Measurements from ENCODE around the gene CD52. TPM values are rescaled to one million over a fixed set of nuclear protein-coding genes. Genes with fewer than 3 reads are reported as not detected.
A peak's percentile ranks its signal among the peaks of the same experiment; 100 is the strongest.
"Not testable (repeated sequence)": the region's sequence is repeated elsewhere in the genome, so short reads cannot be mapped to it uniquely, and the experiment has no call there.

Gene CD52
- polyA plus RNA-seq, 1 experiment: not detected

- Histone ChIP-seq H3K27me3 (ENCODE audit: control insufficient read depth, insufficient read depth, low read length) (peaks cover 8% of the 10 kb centered on the region), H3K9me3 (ENCODE audit: control insufficient read depth, insufficient read depth, low read length) (no peaks in the 10 kb centered on the region), H3K27ac (ENCODE audit: low read depth, low read length) (no peak overlapping the region), H3K4me3 (ENCODE audit: low read depth, low read length) (no peak overlapping the region)
- ChIA-PET CTCF (no interaction called here), POLR2A (no interaction called here)
- DNase-seq (ENCODE audit: low read depth, low spot score): no peak
- TF ChIP-seq, protein P1, sequence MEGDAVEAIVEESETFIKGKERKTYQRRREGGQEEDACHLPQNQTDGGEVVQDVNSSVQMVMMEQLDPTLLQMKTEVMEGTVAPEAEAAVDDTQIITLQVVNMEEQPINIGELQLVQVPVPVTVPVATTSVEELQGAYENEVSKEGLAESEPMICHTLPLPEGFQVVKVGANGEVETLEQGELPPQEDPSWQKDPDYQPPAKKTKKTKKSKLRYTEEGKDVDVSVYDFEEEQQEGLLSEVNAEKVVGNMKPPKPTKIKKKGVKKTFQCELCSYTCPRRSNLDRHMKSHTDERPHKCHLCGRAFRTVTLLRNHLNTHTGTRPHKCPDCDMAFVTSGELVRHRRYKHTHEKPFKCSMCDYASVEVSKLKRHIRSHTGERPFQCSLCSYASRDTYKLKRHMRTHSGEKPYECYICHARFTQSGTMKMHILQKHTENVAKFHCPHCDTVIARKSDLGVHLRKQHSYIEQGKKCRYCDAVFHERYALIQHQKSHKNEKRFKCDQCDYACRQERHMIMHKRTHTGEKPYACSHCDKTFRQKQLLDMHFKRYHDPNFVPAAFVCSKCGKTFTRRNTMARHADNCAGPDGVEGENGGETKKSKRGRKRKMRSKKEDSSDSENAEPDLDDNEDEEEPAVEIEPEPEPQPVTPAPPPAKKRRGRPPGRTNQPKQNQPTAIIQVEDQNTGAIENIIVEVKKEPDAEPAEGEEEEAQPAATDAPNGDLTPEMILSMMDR (IDR thresholded peaks at IDR 0.05; ENCODE audit: low read depth, low read length): no peak
Observed at GRCh38 chr1:26328597-26328996, 10.8 kb downstream of the CD52 start.

DNA sequence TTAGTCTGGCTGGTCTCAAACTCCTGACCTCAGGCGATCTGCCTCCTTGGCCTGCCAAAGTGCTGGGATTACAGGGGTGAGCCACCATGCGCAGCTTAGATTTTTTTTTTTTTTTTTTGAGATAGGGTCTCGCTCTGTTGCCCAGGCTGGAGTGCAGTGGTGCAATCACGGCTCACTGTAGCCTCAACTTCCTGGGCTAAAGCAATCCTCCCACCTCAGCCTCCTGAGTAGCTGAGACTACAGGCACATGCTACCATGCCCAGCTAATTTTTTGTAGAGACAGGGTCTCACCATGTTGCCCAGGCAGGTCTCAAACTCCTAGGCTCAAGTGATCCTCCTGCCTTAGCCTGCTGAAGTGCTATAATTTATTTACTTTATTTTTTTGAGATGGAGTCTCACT is 11.6 kb downstream of the CD52 start:
- not testable (repeated sequence) for DNase-seq (ENCODE audit: low read depth, low spot score); H3K9me3 ChIP-seq (ENCODE audit: control insufficient read depth, insufficient read depth, low read length); H3K4me3 ChIP-seq (ENCODE audit: low read depth, low read length); H3K27ac ChIP-seq (ENCODE audit: low read depth, low read length)
- POLR2A ChIA-PET: interaction anchor here (0.7 kb wide), 1 partner anchor 17 kb away, joined by 4 read pairs; no protein-coding TSS in a partner anchor
- H3K27me3 ChIP-seq (ENCODE audit: control insufficient read depth, insufficient read depth, low read length): peaks cover 11% of the 10 kb centered on the region
- CTCF ChIA-PET: interaction anchor here (0.7 to 1.5 kb wide), 2 partner anchors 8 to 1164 kb away, joined by 4 to 5 read pairs; no protein-coding TSS in a partner anchor

- DNase-seq (ENCODE audit: low read depth, low spot score): no peak
- ChIA-PET POLR2A (no interaction called here), CTCF (interaction anchor here (1.5 kb wide), 1 partner anchor 8 kb away, joined by 5 read pairs; no protein-coding TSS in a partner anchor)
- no peak overlapping the region for H3K27ac ChIP-seq (ENCODE audit: low read depth, low read length)
- H3K4me3 ChIP-seq (ENCODE audit: low read depth, low read length): no peak overlapping the region
- TF ChIP-seq, protein P1 (IDR thresholded peaks at IDR 0.05; ENCODE audit: low read depth, low read length): no peak
- H3K9me3 ChIP-seq (ENCODE audit: control insufficient read depth, insufficient read depth, low read length): no peaks in the 10 kb centered on the region
- peaks cover 11% of the 10 kb centered on the region for H3K27me3 ChIP-seq (ENCODE audit: control insufficient read depth, insufficient read depth, low read length)
Observed at GRCh38 chr1:26330276-26330675, 12.5 kb downstream of the CD52 start.

DNA sequence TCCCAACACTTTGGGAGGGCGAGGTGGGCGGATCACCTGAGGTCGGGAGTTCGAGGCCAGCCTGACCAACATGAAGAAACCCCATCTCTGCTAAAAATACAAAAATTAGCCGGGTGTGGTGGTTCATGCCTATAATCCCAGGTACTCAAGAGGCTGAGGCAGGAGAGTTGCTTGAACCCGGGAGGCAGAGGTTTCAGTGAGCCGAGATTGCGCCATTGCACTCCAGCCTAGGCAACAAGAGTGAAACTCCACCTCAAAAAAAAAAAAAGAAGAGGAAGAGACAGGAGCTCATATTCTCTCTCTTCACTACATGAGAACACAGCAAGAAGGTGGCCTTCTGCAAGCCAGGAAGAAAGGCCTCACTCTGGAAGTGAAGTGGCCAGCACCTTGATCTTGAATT is 15.6 kb downstream of the CD52 start:
- peaks cover 31% of the 10 kb centered on the region for H3K27me3 ChIP-seq (ENCODE audit: control insufficient read depth, insufficient read depth, low read length)
- H3K9me3 ChIP-seq (ENCODE audit: control insufficient read depth, insufficient read depth, low read length); H3K4me3 ChIP-seq (ENCODE audit: low read depth, low read length); DNase-seq (ENCODE audit: low read depth, low spot score); POLR2A ChIA-PET; H3K27ac ChIP-seq (ENCODE audit: low read depth, low read length): not testable (repeated sequence)
- CTCF ChIA-PET: interaction anchor here (3.0 kb wide), 1 partner anchor 12 kb away, joined by 15 read pairs; no protein-coding TSS in a partner anchor

DNA sequence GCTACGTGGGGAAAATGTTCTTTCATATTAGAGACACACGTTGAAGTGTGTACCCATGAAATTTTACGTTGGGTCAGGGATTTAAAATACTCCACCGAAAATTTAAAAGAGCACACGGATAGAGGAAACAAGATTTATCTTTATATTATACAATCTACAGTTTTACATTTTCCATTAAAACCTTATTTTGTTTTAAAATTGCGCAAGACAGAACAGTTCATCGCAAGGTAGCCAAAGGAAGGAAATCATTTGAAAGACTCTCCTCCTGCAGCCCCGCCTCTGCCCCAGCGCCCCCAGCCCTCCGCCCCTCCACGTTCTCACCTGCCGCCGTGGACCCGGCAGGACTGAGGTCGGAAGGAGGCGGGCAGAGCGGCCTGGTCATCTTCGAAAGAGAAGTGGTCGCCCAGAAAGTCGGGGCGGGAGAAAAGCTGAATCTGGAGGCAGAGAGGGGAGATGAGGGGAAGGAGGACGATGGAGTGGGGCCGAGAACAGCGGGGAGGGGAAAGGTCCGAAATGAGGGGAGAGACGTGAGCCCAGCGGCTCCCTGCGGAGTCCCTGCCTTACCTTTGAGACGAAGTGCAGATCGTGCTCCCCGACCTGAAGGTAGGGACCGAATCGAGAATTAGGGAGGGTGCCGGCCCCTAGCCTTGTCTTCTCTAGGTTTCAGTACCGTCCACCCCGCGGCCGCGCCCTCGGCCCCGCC is 18.2 kb downstream of the CD52 start:
- ChIA-PET CTCF (interaction anchor here (0.8 to 1.1 kb wide), 2 partner anchors 14 to 28 kb away, joined by 4 read pairs; no protein-coding TSS in a partner anchor), POLR2A (no interaction called here)
- H3K27me3 ChIP-seq (ENCODE audit: control insufficient read depth, insufficient read depth, low read length): peaks cover 41% of the 10 kb centered on the region
- TF ChIP-seq, protein P1 (IDR thresholded peaks at IDR 0.05; ENCODE audit: low read depth, low read length): no peak
- H3K9me3 ChIP-seq (ENCODE audit: control insufficient read depth, insufficient read depth, low read length): no peaks in the 10 kb centered on the region; the same call in 1 of the 2 replicates
- peak overlapping the region; percentile 64 for H3K4me3 ChIP-seq (ENCODE audit: low read depth, low read length)
- H3K27ac ChIP-seq (ENCODE audit: low read depth, low read length): no peak overlapping the region
- DNase-seq (ENCODE audit: low read depth, low spot score): no peak

Data from AG04450 (cell line).